ENCODE measurements around the gene MEMO1. TPM values are rescaled to one million over a fixed set of nuclear protein-coding genes. Genes with fewer than 3 reads are reported as not detected.

The MEMO1 gene
- polyA plus RNA-seq, 1 experiment = 64.5 TPM

- no peaks in the 10 kb centered on the region for H3K27me3 ChIP-seq (ENCODE audit: control insufficient read depth, insufficient read depth, low read length)
- no peak for TF ChIP-seq CTCF (IDR thresholded peaks at IDR 0.05; ENCODE audit: low read depth, low read length)
- H3K9me3 ChIP-seq (ENCODE audit: control insufficient read depth, insufficient read depth, low read length) = no peaks in the 10 kb centered on the region
- DNase-seq (ENCODE audit: low read depth, low spot score) = no peak
- H3K4me3 ChIP-seq (ENCODE audit: low read depth, low read length) = no peak overlapping the region
- no peak overlapping the region for H3K27ac ChIP-seq (ENCODE audit: low read depth, low read length)
- POLR2A ChIA-PET = no interaction called here
- CTCF ChIA-PET = no interaction called here
These were observed 64.0 kb downstream of the MEMO1 start for GRCh38 chr2:31946838-31947237.

GRCh38 chr2:31945572-31945935 lies 65.3 kb downstream of the MEMO1 start:
- Histone ChIP-seq H3K9me3 (ENCODE audit: control insufficient read depth, insufficient read depth, low read length) (no peaks in the 10 kb centered on the region), H3K27ac (ENCODE audit: low read depth, low read length) (no peak overlapping the region), H3K27me3 (ENCODE audit: control insufficient read depth, insufficient read depth, low read length) (no peaks in the 10 kb centered on the region), H3K4me3 (ENCODE audit: low read depth, low read length) (no peak overlapping the region)
- TF ChIP-seq CTCF (IDR thresholded peaks at IDR 0.05; ENCODE audit: low read depth, low read length) = no peak
- ChIA-PET CTCF (no interaction called here), POLR2A (no interaction called here)
- no peak for DNase-seq (ENCODE audit: low read depth, low spot score)

GRCh38 chr2:31944828-31945571 lies 65.8 kb downstream of the MEMO1 start:
- ChIA-PET POLR2A (no interaction called here), CTCF (no interaction called here)
- Histone ChIP-seq H3K9me3 (ENCODE audit: control insufficient read depth, insufficient read depth, low read length) (no peaks in the 10 kb centered on the region), H3K27ac (ENCODE audit: low read depth, low read length) (no peak overlapping the region), H3K27me3 (ENCODE audit: control insufficient read depth, insufficient read depth, low read length) (no peaks in the 10 kb centered on the region), H3K4me3 (ENCODE audit: low read depth, low read length) (no peak overlapping the region)
- DNase-seq (ENCODE audit: low read depth, low spot score) = no peak
- TF ChIP-seq CTCF (IDR thresholded peaks at IDR 0.05; ENCODE audit: low read depth, low read length) = no peak

GRCh38 chr2:31943636-31944225 lies 67.1 kb downstream of the MEMO1 start:
- POLR2A ChIA-PET = no interaction called here
- Histone ChIP-seq H3K27ac (ENCODE audit: low read depth, low read length) (no peak overlapping the region), H3K4me3 (ENCODE audit: low read depth, low read length) (no peak overlapping the region), H3K27me3 (ENCODE audit: control insufficient read depth, insufficient read depth, low read length) (no peaks in the 10 kb centered on the region), H3K9me3 (ENCODE audit: control insufficient read depth, insufficient read depth, low read length) (no peaks in the 10 kb centered on the region)
- CTCF ChIA-PET = no interaction called here
- TF ChIP-seq CTCF (IDR thresholded peaks at IDR 0.05; ENCODE audit: low read depth, low read length) = no peak
- DNase-seq (ENCODE audit: low read depth, low spot score) = no peak

GRCh38 chr2:31940920-31941319 lies 69.9 kb downstream of the MEMO1 start:
- no peak overlapping the region for H3K4me3 ChIP-seq (ENCODE audit: low read depth, low read length)
- TF ChIP-seq CTCF (IDR thresholded peaks at IDR 0.05; ENCODE audit: low read depth, low read length) = no peak
- H3K27me3 ChIP-seq (ENCODE audit: control insufficient read depth, insufficient read depth, low read length) = no peaks in the 10 kb centered on the region
- ChIA-PET CTCF (no interaction called here), POLR2A (no interaction called here)
- no peak overlapping the region for H3K27ac ChIP-seq (ENCODE audit: low read depth, low read length)
- H3K9me3 ChIP-seq (ENCODE audit: control insufficient read depth, insufficient read depth, low read length) = no peaks in the 10 kb centered on the region
- DNase-seq (ENCODE audit: low read depth, low spot score) = no peak
